ENCODE results near the gene OSBPL10.

GRCh38 chr3:31911643-31912042 lies 69.4 kb downstream of the OSBPL10 start:
- TF ChIP-seq FOXM1 (IDR thresholded peaks at IDR 0.05; ENCODE audit: borderline replicate concordance) (no peak), HDGF (IDR thresholded peaks at IDR 0.05; ENCODE audit: borderline replicate concordance) (no peak)

All from HEK293T (cell line).